GM23248 (cell line): ENCODE results near the gene PNMA6E.

Experiments
- EZH2 ChIP-seq: fragments of 200-600 bp; sonication (generic); IDR thresholded peaks from 2 replicates; pipeline ENCODE4 v1.6.1; 2018; ENCODE audit warnings: antibody characterized with exemption, mild to moderate bottlenecking; ENCODE audit not compliant: insufficient read depth, poor library complexity, severe bottlenecking
- EZH2phosphoT487 ChIP-seq: fragments of 200-600 bp; sonication (generic); IDR thresholded peaks from 2 replicates; pipeline ENCODE4 v1.6.1; 2018; ENCODE audit warnings: antibody characterized with exemption, moderate library complexity, mild to moderate bottlenecking, low read depth; ENCODE audit not compliant: insufficient read depth

- TF ChIP-seq EZH2 (no peak), EZH2phosphoT487 (no peak)
Measured at GRCh38 chrX:153442463-153442862, 41.3 kb upstream of the PNMA6E start.
